ENCODE measurements around the gene FHOD1.
A peak's percentile ranks its signal among the peaks of the same experiment; 100 is the strongest.

The FHOD1 gene

GRCh38 chr16:67226295-67226803, 20.9 kb downstream of the FHOD1 start:
- Histone ChIP-seq H3K9ac (ENCODE audit: low read depth, low read length) (peak overlapping the region; percentile 57; the same call in 1 of the 2 replicates), H3K9me3 (ENCODE audit: control insufficient read depth, insufficient read depth, low read length) (no peaks in the 10 kb centered on the region)

GRCh38 chr16:67223992-67224391, 23.3 kb downstream of the FHOD1 start:
- H3K9me3 ChIP-seq (ENCODE audit: control insufficient read depth, insufficient read depth, low read length), result no peaks in the 10 kb centered on the region
- peaks cover 5% of the 10 kb centered on the region; the same call in 1 of the 2 replicates for H3K36me3 ChIP-seq (ENCODE audit: insufficient read depth, low read length)
- H3K4me1 ChIP-seq (ENCODE audit: insufficient read depth, low read length), result no peaks in the 10 kb centered on the region
- H3K9ac ChIP-seq (ENCODE audit: low read depth, low read length), result no peak overlapping the region

More at GRCh38 chr16:67226295-67226803, 20.9 kb downstream of the FHOD1 start:
- no peaks in the 10 kb centered on the region for H3K4me1 ChIP-seq (ENCODE audit: insufficient read depth, low read length)
- H3K36me3 ChIP-seq (ENCODE audit: insufficient read depth, low read length), result peaks cover 5% of the 10 kb centered on the region; the same call in 1 of the 2 replicates

GRCh38 chr16:67216612-67217490, 30.4 kb downstream of the FHOD1 start:
- H3K36me3 ChIP-seq (ENCODE audit: insufficient read depth, low read length), result no peaks in the 10 kb centered on the region
- no peak overlapping the region for H3K9ac ChIP-seq (ENCODE audit: low read depth, low read length)
- H3K9me3 ChIP-seq (ENCODE audit: control insufficient read depth, insufficient read depth, low read length), result no peaks in the 10 kb centered on the region
- H3K4me1 ChIP-seq (ENCODE audit: insufficient read depth, low read length), result no peaks in the 10 kb centered on the region

- H3K9ac ChIP-seq (ENCODE audit: low read depth, low read length), result no peak overlapping the region
- no peaks in the 10 kb centered on the region for H3K36me3 ChIP-seq (ENCODE audit: insufficient read depth, low read length)
- H3K9me3 ChIP-seq (ENCODE audit: control insufficient read depth, insufficient read depth, low read length), result no peaks in the 10 kb centered on the region
- H3K4me1 ChIP-seq (ENCODE audit: insufficient read depth, low read length), result no peaks in the 10 kb centered on the region
Observed at GRCh38 chr16:67215706-67216105, 31.6 kb downstream of the FHOD1 start.

- Histone ChIP-seq H3K4me1 (ENCODE audit: insufficient read depth, low read length) (no peaks in the 10 kb centered on the region), H3K9ac (ENCODE audit: low read depth, low read length) (no peak overlapping the region), H3K9me3 (ENCODE audit: control insufficient read depth, insufficient read depth, low read length) (no peaks in the 10 kb centered on the region), H3K36me3 (ENCODE audit: insufficient read depth, low read length) (no peaks in the 10 kb centered on the region)
Observed at GRCh38 chr16:67213197-67214019, 33.9 kb downstream of the FHOD1 start.

- Histone ChIP-seq H3K9me3 (ENCODE audit: control insufficient read depth, insufficient read depth, low read length) (no peaks in the 10 kb centered on the region), H3K36me3 (ENCODE audit: insufficient read depth, low read length) (no peaks in the 10 kb centered on the region), H3K9ac (ENCODE audit: low read depth, low read length) (no peak overlapping the region), H3K4me1 (ENCODE audit: insufficient read depth, low read length) (no peaks in the 10 kb centered on the region)
Observed at GRCh38 chr16:67212766-67213165, 34.5 kb downstream of the FHOD1 start.

- H3K9ac ChIP-seq (ENCODE audit: low read depth, low read length), result no peak overlapping the region
- H3K36me3 ChIP-seq (ENCODE audit: insufficient read depth, low read length), result no peaks in the 10 kb centered on the region
- peaks cover 10% of the 10 kb centered on the region; the same call in 1 of the 2 replicates for H3K4me1 ChIP-seq (ENCODE audit: insufficient read depth, low read length)
- H3K9me3 ChIP-seq (ENCODE audit: control insufficient read depth, insufficient read depth, low read length), result no peaks in the 10 kb centered on the region
Observed at GRCh38 chr16:67211674-67212073, 35.6 kb downstream of the FHOD1 start.

- H3K4me1 ChIP-seq (ENCODE audit: insufficient read depth, low read length), result peaks cover 14% of the 10 kb centered on the region; the same call in 1 of the 2 replicates
Observed at GRCh38 chr16:67210069-67210937, 37.0 kb downstream of the FHOD1 start.

GRCh38 chr16:67209565-67209964, 37.7 kb downstream of the FHOD1 start:
- Histone ChIP-seq H3K36me3 (ENCODE audit: insufficient read depth, low read length) (no peaks in the 10 kb centered on the region), H3K4me1 (ENCODE audit: insufficient read depth, low read length) (peaks cover 14% of the 10 kb centered on the region; the same call in 1 of the 2 replicates), H3K9me3 (ENCODE audit: control insufficient read depth, insufficient read depth, low read length) (no peaks in the 10 kb centered on the region), H3K9ac (ENCODE audit: low read depth, low read length) (no peak overlapping the region)

More at GRCh38 chr16:67210069-67210937, 37.0 kb downstream of the FHOD1 start:
- Histone ChIP-seq H3K36me3 (ENCODE audit: insufficient read depth, low read length) (no peaks in the 10 kb centered on the region), H3K9me3 (ENCODE audit: control insufficient read depth, insufficient read depth, low read length) (no peaks in the 10 kb centered on the region), H3K9ac (ENCODE audit: low read depth, low read length) (no peak overlapping the region)

GRCh38 chr16:67208154-67208896, 39.0 kb downstream of the FHOD1 start:
- Histone ChIP-seq H3K9me3 (ENCODE audit: control insufficient read depth, insufficient read depth, low read length) (no peaks in the 10 kb centered on the region), H3K9ac (ENCODE audit: low read depth, low read length) (no peak overlapping the region), H3K36me3 (ENCODE audit: insufficient read depth, low read length) (no peaks in the 10 kb centered on the region), H3K4me1 (ENCODE audit: insufficient read depth, low read length) (peaks cover 14% of the 10 kb centered on the region; the same call in 1 of the 2 replicates)

GRCh38 chr16:67207249-67208091, 39.8 kb downstream of the FHOD1 start:
- H3K9me3 ChIP-seq (ENCODE audit: control insufficient read depth, insufficient read depth, low read length), result no peaks in the 10 kb centered on the region
- H3K36me3 ChIP-seq (ENCODE audit: insufficient read depth, low read length), result no peaks in the 10 kb centered on the region
- peaks cover 14% of the 10 kb centered on the region; the same call in 1 of the 2 replicates for H3K4me1 ChIP-seq (ENCODE audit: insufficient read depth, low read length)
- no peak overlapping the region for H3K9ac ChIP-seq (ENCODE audit: low read depth, low read length)

GRCh38 chr16:67206838-67207248, 40.4 kb downstream of the FHOD1 start:
- H3K4me1 ChIP-seq (ENCODE audit: insufficient read depth, low read length), result peaks cover 14% of the 10 kb centered on the region; the same call in 1 of the 2 replicates
- H3K9me3 ChIP-seq (ENCODE audit: control insufficient read depth, insufficient read depth, low read length), result no peaks in the 10 kb centered on the region
- no peak overlapping the region for H3K9ac ChIP-seq (ENCODE audit: low read depth, low read length)
- H3K36me3 ChIP-seq (ENCODE audit: insufficient read depth, low read length), result no peaks in the 10 kb centered on the region
